ENCODE data around the gene DEPDC5. TPM values are rescaled to one million over a fixed set of nuclear protein-coding genes. Genes with fewer than 3 reads are reported as not detected.

The DEPDC5 gene
- total RNA-seq, 1 donor from 2014 or later: 28.7 TPM

DNA sequence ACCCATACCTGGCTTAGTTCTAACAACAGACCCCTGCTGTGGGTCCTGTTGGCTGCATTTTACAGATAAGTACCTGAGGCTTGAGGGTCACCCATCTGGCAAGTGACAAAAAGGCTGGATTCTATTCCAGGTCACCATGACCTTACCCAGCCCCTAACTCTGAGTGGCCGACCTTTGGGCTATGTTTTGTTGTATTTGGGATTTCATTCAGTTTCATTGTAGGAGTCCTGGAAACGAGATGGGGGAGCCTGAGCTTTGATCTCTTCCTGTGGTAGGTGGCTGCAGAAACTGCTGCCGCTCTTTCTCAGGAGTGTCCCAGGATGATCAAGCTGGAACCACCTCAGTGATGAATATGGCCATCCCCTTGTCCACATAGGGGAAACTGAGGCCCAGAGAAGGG is 165.9 kb downstream of the DEPDC5 start:
- H3K4me1 ChIP-seq: no peaks in the 10 kb centered on the region
- H3K27me3 ChIP-seq: no peaks in the 10 kb centered on the region
- H3K9me3 ChIP-seq: no peaks in the 10 kb centered on the region
- H3K36me3 ChIP-seq: no peaks in the 10 kb centered on the region
- DNase-seq (ENCODE audit: extremely low spot score in 2 of 2): no peak
- H3K4me3 ChIP-seq: no peak overlapping the region
- TF ChIP-seq POLR2AphosphoS5 (IDR thresholded peaks at IDR 0.05; ENCODE audit: insufficient read depth in 1 of 2, low read depth in 1 of 2): no peak
- no peak for TF ChIP-seq POLR2A (IDR thresholded peaks at IDR 0.05)
- TF ChIP-seq, protein P1, sequence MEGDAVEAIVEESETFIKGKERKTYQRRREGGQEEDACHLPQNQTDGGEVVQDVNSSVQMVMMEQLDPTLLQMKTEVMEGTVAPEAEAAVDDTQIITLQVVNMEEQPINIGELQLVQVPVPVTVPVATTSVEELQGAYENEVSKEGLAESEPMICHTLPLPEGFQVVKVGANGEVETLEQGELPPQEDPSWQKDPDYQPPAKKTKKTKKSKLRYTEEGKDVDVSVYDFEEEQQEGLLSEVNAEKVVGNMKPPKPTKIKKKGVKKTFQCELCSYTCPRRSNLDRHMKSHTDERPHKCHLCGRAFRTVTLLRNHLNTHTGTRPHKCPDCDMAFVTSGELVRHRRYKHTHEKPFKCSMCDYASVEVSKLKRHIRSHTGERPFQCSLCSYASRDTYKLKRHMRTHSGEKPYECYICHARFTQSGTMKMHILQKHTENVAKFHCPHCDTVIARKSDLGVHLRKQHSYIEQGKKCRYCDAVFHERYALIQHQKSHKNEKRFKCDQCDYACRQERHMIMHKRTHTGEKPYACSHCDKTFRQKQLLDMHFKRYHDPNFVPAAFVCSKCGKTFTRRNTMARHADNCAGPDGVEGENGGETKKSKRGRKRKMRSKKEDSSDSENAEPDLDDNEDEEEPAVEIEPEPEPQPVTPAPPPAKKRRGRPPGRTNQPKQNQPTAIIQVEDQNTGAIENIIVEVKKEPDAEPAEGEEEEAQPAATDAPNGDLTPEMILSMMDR (IDR thresholded peaks at IDR 0.05): no peak
- intact Hi-C loops (cut with DNase I): no loop called here
- H3K27ac ChIP-seq: no peak overlapping the region

GRCh38 chr22:31920306-31920705 is 166.5 kb downstream of the DEPDC5 start:
- H3K36me3 ChIP-seq: no peaks in the 10 kb centered on the region
- TF ChIP-seq POLR2AphosphoS5 (IDR thresholded peaks at IDR 0.05; ENCODE audit: insufficient read depth in 1 of 2, low read depth in 1 of 2) (no peak), POLR2A (IDR thresholded peaks at IDR 0.05) (no peak)
- TF ChIP-seq, protein P1 (IDR thresholded peaks at IDR 0.05): no peak
- intact Hi-C loops (cut with DNase I): no loop called here
- H3K9me3 ChIP-seq: no peaks in the 10 kb centered on the region
- H3K4me1 ChIP-seq: no peaks in the 10 kb centered on the region
- no peak overlapping the region for H3K27ac ChIP-seq
- no peak overlapping the region for H3K4me3 ChIP-seq
- no peak for DNase-seq (ENCODE audit: extremely low spot score in 2 of 2)
- H3K27me3 ChIP-seq: no peaks in the 10 kb centered on the region

DNA sequence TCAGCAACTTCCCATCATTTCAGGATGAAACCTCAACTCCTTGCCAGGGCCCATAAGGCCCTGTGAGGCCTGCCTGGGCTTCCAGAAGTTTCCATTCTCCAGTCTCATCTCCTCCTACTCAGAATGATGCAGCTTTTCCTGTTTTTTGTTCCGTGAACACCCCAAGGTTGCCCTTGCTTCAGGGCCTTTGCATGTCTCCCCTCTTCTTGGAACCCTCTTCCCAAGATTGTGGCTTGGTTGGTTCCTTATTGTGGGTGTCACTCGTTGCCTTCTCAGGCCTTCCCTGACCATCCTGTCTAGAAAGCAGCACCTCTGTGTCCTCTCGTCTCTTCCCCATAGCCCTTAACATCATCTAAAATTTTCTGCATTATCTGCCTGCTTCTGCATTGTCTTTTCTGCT is 167.3 kb downstream of the DEPDC5 start:
- no peak for DNase-seq (ENCODE audit: extremely low spot score in 2 of 2)
- Histone ChIP-seq H3K4me3 (no peak overlapping the region), H3K4me1 (no peaks in the 10 kb centered on the region), H3K27ac (no peak overlapping the region), H3K36me3 (no peaks in the 10 kb centered on the region), H3K9me3 (no peaks in the 10 kb centered on the region), H3K27me3 (no peaks in the 10 kb centered on the region)
- TF ChIP-seq POLR2A (IDR thresholded peaks at IDR 0.05): no peak
- TF ChIP-seq, protein P1 (IDR thresholded peaks at IDR 0.05): no peak
- TF ChIP-seq POLR2AphosphoS5 (IDR thresholded peaks at IDR 0.05; ENCODE audit: insufficient read depth in 1 of 2, low read depth in 1 of 2): no peak
- intact Hi-C loops (cut with DNase I): no loop called here

DNA sequence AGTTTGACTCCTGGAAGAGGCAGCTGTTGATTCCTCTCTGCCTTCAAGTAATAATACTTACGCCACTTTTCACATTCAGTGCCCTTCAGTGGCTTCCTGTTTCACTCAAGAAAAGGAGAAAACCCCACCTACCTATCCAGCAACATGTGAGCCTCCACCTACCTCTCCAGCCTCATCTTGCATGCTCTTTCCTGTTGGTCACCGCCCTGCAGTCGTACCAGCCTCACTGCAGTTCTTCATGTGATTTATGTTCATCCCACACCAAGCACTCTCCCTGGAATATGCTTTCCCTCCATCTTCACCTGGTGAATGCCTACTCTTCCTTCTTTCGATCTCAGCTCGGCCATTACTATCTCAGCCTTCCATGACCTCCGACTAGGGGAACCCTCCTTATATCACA is 168.7 kb downstream of the DEPDC5 start:
- H3K36me3 ChIP-seq: no peaks in the 10 kb centered on the region
- TF ChIP-seq POLR2A (IDR thresholded peaks at IDR 0.05) (no peak), POLR2AphosphoS5 (IDR thresholded peaks at IDR 0.05; ENCODE audit: insufficient read depth in 1 of 2, low read depth in 1 of 2) (no peak)
- TF ChIP-seq, protein P1 (IDR thresholded peaks at IDR 0.05): no peak
- H3K4me1 ChIP-seq: no peaks in the 10 kb centered on the region
- no peaks in the 10 kb centered on the region for H3K9me3 ChIP-seq
- no peak overlapping the region for H3K27ac ChIP-seq
- no peak for DNase-seq (ENCODE audit: extremely low spot score in 2 of 2)
- intact Hi-C loops (cut with DNase I): no loop called here
- no peak overlapping the region for H3K4me3 ChIP-seq
- no peaks in the 10 kb centered on the region for H3K27me3 ChIP-seq

DNA sequence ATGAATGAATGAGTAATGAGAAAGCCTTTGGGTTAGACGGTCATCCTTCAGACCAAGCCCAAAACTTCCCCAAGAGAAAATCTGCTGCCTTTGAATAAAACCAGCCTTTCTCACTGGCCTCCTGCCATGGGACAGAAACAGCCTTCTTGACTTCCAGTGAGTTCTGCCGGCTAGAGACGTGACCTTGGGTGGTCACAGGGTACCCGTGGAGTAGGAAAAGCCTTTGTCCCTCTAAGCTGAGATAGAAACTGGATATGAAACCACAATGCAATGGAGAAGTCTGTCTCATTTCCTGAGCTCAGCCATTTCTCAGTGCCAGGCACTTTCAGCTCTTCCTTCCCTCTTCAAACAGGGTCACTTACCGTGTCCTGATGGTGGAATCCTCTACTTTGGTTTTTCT is 169.3 kb downstream of the DEPDC5 start:
- intact Hi-C loops (cut with DNase I): no loop called here
- DNase-seq (ENCODE audit: extremely low spot score in 2 of 2): no peak
- Histone ChIP-seq H3K36me3 (no peaks in the 10 kb centered on the region), H3K4me3 (no peak overlapping the region), H3K9me3 (no peaks in the 10 kb centered on the region), H3K27me3 (no peaks in the 10 kb centered on the region), H3K4me1 (no peaks in the 10 kb centered on the region), H3K27ac (no peak overlapping the region)
- TF ChIP-seq, protein P1 (IDR thresholded peaks at IDR 0.05): no peak
- TF ChIP-seq POLR2A (IDR thresholded peaks at IDR 0.05) (no peak), POLR2AphosphoS5 (IDR thresholded peaks at IDR 0.05; ENCODE audit: insufficient read depth in 1 of 2, low read depth in 1 of 2) (no peak)

Measured in vagina (tissue), 2 donors.